HG03354 (cell line): ENCODE results near the gene KCNB1.

ENCODE experiments used
- ATAC-seq: cut with Tn5 transposase; IDR thresholded peaks from one replicate; pipeline ENCODE4 v1.9.1; 2021; ENCODE audit warnings: mild to moderate bottlenecking; ENCODE audit not compliant: unreplicated experiment, poor library complexity, severe bottlenecking

KCNB1 gene

DNA sequence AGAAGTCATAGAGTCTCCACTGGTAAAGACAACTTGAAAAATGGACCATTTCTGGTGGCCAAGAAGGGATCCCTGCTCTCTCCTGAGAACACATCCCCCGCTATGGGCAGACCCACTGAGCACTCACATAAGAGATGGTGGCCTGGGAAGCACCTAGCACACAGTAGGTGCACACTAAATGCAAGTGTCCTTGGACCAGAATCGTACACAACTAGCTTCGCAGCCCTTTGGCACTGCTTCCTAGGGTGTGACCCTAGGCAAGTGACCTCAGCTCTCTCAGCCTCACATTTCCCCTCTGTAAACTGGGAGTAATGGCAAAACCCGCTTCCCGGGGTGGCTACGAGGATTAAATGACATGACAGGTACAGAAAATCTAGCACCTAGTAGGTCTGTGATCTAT, 35.1 kb downstream of the KCNB1 start:
- no peak for ATAC-seq

DNA sequence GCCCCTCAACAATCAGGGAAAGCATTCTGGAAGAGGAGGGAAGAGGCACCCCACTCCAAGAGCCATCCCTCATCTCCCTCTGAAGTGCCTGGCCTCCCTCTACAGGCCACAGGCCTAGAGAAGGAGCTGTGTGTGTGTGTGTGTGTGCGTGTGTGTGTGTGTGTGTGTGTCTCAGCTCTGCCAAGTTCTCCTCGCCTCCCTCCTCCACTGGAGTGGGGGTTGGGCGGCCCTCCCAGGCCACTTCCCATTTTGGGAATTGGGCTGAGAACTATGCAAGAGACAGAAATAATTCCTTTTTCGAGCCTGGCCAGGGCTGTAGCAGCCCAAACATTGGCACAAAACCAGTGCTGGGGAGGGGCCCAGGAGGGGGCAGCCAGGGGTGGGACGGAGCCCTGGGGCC, 35.7 kb downstream of the KCNB1 start:
- ATAC-seq, result no peak

DNA sequence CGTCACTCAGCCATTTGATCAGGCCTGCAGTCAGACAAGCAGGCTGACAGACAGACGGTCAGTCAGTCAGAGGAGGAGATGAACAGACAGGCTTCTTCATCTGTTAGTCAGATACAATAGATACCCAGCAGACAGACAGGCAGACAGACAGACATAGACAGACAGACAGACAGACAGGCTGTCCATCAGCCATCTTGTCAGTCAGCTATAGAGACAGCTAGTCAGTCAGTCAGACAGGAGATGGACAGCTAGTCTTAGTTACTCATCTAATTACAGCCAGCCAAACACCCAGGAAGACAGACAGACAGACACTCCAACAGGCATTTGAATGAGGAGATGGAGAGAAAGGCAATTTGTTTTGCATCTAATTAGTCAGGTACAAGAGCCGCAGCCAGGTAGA, 36.4 kb downstream of the KCNB1 start:
- no peak for ATAC-seq

DNA sequence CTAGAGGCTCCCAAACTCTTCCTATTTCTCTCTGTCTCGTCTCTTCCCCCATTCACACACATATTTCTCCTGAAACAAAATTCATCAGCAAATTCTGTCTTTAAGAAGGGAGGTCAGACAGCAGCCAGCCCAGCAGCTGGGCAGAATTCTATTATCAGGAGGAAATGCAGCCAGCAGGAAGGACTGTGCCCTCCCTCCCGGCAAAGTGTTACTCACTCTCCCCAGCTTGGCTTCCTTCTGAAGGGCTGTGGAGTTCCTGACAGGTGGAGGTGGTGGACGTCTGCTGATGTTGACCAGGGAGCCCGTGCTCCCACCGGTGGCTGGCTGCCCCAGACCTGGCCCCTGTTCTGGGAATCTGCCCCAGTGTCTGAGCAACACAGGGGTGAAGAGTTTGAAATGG, 37.3 kb downstream of the KCNB1 start:
- ATAC-seq, result no peak

DNA sequence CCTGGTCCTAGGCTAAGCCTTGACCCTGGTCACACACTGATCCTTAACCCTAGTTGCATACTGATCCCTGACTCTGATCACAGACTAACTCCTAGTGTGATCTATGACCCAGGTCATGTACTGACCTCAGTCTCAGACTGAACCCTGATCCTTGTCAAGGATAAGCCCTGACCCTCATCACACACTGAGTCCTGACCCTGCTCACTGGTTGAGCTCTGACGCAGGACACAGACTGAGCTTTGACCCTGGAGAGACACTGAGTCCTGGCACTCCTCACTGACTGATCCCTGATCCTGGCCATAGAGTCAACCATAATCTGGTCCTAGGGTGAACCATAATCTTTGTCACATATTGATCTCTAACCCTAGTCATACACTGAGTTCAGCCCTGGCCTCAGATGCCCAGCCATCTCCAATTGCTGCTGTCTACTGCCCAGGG, 37.9 kb downstream of the KCNB1 start:
- no peak for ATAC-seq

DNA sequence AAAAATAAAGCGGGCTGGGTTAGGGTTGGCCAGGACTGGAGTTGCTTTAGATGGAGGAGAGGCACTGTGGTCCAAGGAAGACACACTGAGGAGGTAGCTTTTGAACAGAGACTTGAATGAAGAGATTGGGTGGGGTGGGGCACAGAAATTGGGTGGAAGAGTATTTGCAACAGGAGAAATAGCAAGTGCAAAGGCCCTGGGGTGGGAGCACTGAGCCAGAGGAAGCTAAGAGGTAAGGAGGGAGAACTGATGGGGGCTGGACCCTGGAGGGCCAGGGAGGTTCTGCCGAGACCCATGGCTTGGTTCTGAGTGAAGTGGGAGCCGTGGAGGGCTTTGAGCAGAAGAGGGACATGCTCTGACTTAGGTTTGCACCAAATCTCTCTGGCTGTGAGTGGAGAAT, 45.4 kb downstream of the KCNB1 start:
- no peak for ATAC-seq

DNA sequence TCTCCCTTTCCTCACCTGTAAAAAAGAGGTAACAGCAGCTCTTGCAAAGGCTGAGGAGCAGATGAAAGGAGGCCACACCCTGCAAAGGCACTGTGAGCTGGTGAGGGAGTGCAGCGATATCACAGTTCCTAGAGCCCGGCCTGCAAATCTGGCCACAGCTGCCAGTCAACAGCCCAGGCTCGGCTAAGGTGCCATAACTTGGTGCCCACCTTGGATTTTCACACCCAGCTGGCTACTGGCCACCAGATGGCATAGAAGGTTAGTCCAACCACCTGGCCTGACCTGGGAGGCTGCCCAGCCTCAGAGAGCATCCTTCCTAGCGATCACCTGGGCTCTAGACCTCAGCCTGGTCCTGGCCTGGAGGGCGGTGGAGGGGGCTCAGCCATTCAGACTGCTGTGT, 46.8 kb downstream of the KCNB1 start:
- no peak for ATAC-seq

DNA sequence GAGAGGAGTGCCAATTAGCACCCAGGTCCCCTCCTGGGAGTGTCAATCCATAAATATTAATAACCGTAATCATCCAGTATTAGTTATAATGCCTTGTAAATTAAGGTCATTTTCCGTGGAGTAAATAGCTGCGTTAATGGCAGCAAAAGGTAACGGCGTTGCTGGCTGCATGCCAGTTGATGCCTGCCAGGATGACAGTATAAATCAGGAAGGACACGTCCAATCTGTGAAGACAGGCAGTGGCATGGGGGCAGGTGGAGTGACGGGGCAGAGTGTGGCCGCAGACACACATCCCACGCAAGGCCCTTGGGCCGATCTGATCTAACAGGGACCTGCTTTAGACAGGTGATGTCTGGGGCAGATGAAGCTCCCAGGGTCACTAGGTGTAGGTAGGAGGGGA, 49.1 kb downstream of the KCNB1 start:
- no peak for ATAC-seq

DNA sequence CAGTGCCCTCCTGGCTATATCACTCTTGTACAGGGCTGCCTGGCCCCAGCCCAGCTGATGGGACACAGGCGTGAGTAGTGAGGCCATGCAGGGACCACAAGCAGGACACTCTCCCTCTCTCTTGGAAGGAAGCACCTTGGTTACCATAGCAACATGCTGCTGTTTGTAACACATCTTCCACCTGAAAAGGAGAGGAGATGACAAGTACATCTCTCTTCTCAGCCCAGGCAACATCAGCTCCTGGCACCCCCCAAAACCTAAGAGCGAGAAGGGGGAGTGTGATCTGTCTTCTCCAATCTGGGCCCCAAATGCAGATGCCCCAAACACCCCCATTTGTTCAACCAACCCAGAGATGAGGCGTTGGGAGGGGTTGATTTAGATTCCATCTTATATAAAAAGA, 49.9 kb downstream of the KCNB1 start:
- ATAC-seq, result no peak

DNA sequence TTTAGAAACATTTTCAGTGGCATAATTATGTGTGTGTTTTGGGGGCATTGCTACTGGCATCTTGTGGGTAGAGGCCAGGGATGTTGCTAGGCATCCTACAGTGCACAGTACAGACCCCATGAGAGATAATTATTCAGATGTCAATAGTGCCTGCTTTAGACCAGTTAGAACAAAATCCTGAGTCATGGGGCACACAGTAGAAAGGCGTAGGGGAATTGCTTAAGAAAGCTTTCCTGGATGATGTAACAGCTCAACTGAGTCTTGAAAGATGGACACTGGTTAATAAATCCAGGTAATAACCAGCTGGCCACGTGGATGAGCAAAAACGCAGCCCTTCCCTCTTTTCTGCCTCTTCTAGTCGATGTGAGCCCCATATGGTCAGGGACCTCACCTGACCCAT, 51.1 kb downstream of the KCNB1 start:
- ATAC-seq, result no peak

DNA sequence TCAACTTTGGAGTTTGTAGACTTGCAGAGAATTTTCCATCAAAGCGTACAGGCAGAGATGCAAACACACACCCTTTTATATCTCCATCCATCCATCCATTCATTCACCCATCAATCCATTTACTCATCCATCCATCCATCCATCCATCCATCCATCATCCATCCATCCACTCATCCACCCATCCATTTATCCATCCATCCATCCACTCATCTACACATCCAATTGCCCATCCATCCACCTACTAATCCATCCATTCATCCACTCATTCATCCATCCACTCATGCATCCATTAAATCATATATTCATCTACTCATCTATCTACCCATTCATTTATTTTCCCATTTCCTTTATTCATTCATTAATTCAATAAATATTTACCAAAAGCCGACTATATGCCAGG, 52.1 kb downstream of the KCNB1 start:
- no peak for ATAC-seq

DNA sequence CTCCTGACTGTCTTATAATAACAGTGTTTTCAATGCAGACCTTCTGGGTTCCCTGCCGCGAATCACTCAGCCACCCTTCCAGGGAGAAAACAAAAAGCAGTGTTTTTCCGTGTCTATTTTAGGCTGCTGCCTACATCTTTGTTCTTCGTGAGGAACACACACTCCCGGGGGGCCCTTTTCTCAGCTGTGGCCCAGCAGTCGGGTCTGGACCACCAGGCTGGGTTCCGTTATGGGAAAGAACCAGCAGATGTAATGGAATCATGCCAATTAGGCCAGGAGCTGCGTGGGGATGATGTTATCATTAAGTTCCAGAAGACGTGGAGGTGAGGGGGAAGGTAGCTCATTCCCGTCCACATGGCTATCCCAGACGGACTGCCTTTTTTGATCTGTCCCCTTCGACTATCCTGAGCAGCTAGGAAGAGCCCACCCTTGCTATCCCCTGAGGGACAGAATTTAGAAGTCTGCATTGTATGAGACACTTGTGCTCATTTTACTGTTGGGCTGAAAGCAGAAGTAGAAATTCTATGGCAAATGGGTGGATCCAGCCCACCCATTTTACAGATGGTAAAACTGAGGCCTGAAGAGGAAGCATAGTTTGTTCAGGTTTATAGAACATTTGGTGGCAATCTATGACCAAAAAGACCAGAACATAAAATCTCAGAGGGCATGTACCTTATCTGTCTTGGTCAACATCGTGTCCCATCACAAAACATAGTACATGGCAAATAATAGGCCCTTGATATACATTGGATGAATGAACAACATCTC, 54.5 kb downstream of the KCNB1 start:
- no peak for ATAC-seq

DNA sequence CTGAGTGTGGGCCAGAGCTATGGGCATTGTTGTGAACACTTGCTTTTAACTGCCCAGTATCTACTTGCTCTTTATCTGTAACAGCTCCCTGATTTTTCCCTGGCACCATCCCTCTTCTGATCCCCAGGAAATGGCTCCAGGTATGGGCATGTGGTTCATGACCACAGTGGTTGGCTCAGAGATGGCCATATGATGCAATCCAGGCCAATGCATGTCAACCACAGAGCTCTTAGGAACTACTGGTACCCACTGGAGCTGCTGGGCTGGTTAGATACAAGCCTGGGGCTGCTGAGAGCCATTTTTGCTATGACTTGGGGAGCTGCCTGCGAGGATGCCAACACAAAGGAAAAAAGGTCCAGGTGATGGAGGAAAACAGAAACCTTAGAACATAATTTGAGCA, 55.6 kb downstream of the KCNB1 start:
- ATAC-seq, result no peak

DNA sequence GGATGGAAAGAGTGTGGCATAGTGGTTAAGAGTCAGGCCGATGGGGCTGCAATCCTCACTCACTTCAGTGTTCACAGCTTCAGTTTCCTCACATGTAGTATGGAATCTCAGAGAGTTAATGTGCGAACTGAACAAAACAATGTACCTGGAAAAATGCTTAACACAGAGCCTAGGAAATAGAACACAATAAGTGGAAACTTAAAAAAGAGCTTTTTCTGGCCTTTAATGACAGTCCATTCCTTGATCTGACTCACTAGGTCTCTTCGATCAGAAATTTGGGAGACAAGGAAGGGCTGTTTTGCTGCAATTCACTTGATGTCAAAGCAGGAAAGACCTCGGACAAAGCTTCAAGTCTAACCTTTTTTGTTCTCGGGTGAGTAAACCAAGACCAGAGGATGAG, 56.1 kb downstream of the KCNB1 start:
- ATAC-seq, result no peak

DNA sequence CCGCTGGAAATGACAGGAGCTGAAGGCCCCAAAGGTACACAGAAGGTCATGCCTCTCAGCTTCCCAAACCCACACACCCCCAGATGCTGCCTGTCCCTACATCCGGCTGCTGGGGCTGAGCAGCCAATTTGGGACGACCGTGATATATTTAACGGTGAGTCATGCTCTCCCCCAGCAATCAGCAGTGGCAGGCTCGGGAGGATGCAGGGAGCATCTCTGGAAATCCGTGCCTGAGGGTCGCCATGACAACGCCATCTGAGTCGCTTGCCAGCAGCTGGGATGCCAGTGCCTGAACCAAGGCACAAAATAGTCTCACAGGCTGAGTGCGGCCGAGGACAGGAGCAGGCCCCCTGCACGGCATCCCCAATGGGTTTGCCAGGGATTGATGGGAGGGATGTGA, 57.9 kb downstream of the KCNB1 start:
- ATAC-seq, result no peak

DNA sequence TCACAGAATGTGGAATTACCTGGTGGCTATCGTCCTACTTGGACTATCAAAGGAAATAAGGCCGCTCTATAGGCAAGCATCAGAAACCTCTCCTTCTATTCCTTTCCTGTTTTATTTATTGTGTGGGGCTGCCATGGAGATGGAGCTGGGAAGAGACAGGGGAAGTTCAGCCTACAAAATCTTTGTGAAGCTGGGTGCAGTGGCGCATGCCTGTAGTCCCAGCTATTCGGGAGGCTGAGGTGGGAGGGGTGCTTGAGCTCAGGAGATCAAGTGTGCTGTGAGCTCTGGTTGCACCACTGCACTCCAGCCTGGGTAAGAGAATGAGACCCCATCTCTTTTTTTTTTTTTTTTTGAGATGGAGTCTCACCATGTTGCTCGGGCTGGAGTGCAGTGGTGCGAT, 60.3 kb downstream of the KCNB1 start:
- ATAC-seq, result no peak

DNA sequence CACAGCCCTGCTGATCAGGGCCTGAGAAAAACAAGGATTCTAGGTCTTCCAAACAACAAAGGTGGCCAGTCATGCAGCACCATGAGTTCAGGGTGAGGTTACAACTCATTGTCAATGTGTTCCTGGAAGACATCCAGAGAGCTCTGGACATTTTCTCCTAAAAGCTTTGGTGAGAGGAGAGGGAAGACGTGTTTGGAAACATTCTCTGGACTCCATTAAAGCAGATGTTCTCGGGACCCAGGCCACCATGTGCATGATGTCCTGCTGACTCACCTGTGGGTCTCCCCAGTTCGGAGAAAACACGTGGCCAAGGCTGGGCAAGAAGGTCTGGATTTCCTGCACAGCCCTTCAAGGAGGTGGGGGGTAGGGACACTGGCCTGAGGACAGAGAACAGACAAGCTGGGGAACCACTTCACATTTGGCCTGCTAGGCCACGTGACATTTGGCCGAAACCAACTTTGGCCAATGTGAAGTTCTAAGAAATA, 61.6 kb downstream of the KCNB1 start:
- ATAC-seq, result no peak

DNA sequence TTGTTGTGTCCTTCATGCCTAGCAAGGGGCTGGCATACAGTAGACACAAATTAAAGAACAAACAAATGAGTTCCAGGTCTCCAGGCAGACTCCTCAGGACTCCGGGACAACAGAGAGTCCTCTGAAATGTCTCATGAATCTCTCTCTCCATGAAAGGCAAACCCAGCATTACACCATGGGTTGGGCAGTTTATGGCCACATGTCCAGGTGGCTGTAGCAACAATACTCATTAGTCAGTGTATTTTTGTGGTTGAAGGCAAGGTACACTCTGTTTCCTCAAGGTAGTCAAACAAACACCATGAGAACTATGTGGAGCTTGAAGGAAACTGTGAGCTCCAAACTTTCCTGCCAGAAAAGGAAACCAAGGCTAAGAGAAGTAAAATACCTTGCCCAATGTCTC, 62.2 kb downstream of the KCNB1 start:
- ATAC-seq, result no peak

DNA sequence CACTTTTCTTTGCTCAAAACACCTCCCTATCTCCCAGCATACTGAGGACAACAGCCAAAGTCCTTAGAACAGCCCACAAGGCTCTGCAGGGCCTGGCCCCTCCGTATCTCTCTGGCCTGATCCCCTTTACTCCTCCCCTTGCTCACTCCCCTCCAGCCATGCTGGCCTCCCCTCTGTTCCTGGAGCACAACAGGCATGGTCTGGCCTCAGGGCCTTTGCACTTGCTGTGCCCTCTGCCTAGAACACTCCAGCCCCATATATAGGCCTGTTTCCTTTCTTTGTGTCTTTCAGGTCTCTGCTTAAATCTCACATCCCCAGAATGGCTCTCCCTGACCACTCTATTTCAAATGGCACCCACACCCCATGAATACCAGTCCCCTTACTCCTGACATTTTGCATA, 62.7 kb downstream of the KCNB1 start:
- no peak for ATAC-seq

DNA sequence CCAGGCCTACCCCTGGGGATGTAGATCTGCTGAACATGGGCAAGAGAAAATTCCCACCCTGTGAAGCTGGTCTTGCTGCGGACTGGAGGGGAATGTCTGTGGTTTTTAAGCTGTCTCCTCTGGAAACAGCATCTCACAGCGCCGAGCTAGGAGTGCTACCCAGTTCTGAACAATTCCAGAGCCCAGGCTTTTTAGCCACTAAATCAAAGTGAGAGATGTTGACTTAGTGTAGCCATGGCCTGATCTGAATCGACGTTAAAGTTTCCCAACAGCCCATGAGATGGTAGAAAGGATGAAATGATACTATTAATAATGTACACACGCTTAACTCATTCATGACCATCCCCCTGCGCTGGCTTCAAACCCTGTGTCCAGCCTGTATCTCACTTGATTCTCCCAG, 63.7 kb downstream of the KCNB1 start:
- ATAC-seq, result no peak

DNA sequence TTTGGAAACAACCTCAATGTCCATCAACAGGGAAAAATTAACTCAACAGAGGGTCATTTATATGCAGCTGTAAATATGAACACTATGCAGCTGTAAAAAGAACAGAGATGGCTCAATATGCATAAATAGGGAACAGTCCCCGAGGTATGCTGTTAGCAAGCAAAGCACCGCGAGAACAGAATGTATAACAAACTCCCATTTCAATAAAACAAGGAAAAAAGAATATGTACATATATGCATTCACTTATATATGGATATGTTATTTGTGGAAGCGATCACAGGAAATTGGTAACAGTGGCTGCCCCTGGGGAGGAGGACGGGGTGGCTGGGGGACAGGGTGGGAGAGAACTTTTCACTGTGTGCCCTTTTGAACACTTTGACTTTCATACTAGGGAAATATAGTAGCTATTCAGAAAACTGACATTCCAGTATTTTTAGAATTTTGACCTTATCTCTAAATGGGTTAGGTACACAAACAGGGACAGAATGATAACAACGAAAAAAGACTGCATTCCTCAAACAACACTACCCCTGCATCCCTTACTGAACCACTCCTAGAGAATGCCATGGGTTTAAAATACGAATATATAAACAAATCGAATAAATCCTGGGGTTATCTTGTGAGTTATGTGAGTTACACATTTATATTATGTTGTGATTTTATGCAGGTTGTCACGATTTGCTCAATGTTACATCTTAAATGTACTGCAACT, 64.5 kb downstream of the KCNB1 start:
- no peak for ATAC-seq
